ENCODE data around the gene ATP2B2.

Gene ATP2B2

GRCh38 chr3:10376353-10376752 is 129.0 kb downstream of the ATP2B2 start:
- no peak overlapping the region for H3K4me2 ChIP-seq (ENCODE audit: low read depth, low read length, poor library complexity, severe bottlenecking)
- no peaks in the 10 kb centered on the region for H3K4me1 ChIP-seq (ENCODE audit: insufficient read depth, low read length, poor library complexity, severe bottlenecking)
- H3K9ac ChIP-seq (ENCODE audit: low read depth, low read length, poor library complexity, severe bottlenecking) = no peak overlapping the region
- H3K79me2 ChIP-seq (ENCODE audit: insufficient read depth, low read length) = no peaks in the 10 kb centered on the region
- TF ChIP-seq EZH2phosphoT487 (IDR thresholded peaks at IDR 0.05; ENCODE audit: borderline replicate concordance) (no peak), CTCF (conservative IDR thresholded peaks at IDR 0.05; ENCODE audit: low read length) (no peak)
- no peaks in the 10 kb centered on the region for H3K27me3 ChIP-seq (ENCODE audit: insufficient read depth, low read length, poor library complexity, severe bottlenecking)
- no peaks in the 10 kb centered on the region for H3K9me3 ChIP-seq (ENCODE audit: insufficient read depth, low read depth, low read length)
- H3K36me3 ChIP-seq (ENCODE audit: insufficient read depth, low read length) = no peaks in the 10 kb centered on the region
- H4K20me1 ChIP-seq (ENCODE audit: insufficient read depth, low read length, poor library complexity, severe bottlenecking) = no peaks in the 10 kb centered on the region
- H3F3A ChIP-seq (ENCODE audit: low read depth) = no peaks in the 10 kb centered on the region
- no peak overlapping the region for H3K4me3 ChIP-seq (ENCODE audit: low read length, poor library complexity, severe bottlenecking)
- no peak overlapping the region for H2AFZ ChIP-seq (ENCODE audit: low read length)
- no peaks in the 10 kb centered on the region for H3K9me2 ChIP-seq (replicated peaks; ENCODE audit: low read depth, low read length)

GRCh38 chr3:10375296-10376053 is 129.9 kb downstream of the ATP2B2 start:
- Histone ChIP-seq H3K79me2 (ENCODE audit: insufficient read depth, low read length) (no peaks in the 10 kb centered on the region), H3K9ac (ENCODE audit: low read depth, low read length, poor library complexity, severe bottlenecking) (no peak overlapping the region), H3K4me3 (ENCODE audit: low read length, poor library complexity, severe bottlenecking) (no peak overlapping the region), H3K4me1 (ENCODE audit: insufficient read depth, low read length, poor library complexity, severe bottlenecking) (no peaks in the 10 kb centered on the region), H3K4me2 (ENCODE audit: low read depth, low read length, poor library complexity, severe bottlenecking) (no peak overlapping the region), H3F3A (ENCODE audit: low read depth) (no peaks in the 10 kb centered on the region), H3K36me3 (ENCODE audit: insufficient read depth, low read length) (no peaks in the 10 kb centered on the region), H2AFZ (ENCODE audit: low read length) (no peak overlapping the region), H3K27me3 (ENCODE audit: insufficient read depth, low read length, poor library complexity, severe bottlenecking) (no peaks in the 10 kb centered on the region), H3K9me2 (replicated peaks; ENCODE audit: low read depth, low read length) (no peaks in the 10 kb centered on the region), H3K9me3 (ENCODE audit: insufficient read depth, low read depth, low read length) (no peaks in the 10 kb centered on the region), H4K20me1 (ENCODE audit: insufficient read depth, low read length, poor library complexity, severe bottlenecking) (no peaks in the 10 kb centered on the region)
- TF ChIP-seq EZH2phosphoT487 (IDR thresholded peaks at IDR 0.05; ENCODE audit: borderline replicate concordance) (no peak), CTCF (conservative IDR thresholded peaks at IDR 0.05; ENCODE audit: low read length) (no peak)

- Histone ChIP-seq H3K4me1 (ENCODE audit: insufficient read depth, low read length, poor library complexity, severe bottlenecking) (no peaks in the 10 kb centered on the region), H3K36me3 (ENCODE audit: insufficient read depth, low read length) (no peaks in the 10 kb centered on the region), H3K9me3 (ENCODE audit: insufficient read depth, low read depth, low read length) (no peaks in the 10 kb centered on the region), H3K27me3 (ENCODE audit: insufficient read depth, low read length, poor library complexity, severe bottlenecking) (no peaks in the 10 kb centered on the region), H2AFZ (ENCODE audit: low read length) (no peak overlapping the region), H3K4me3 (ENCODE audit: low read length, poor library complexity, severe bottlenecking) (no peak overlapping the region), H4K20me1 (ENCODE audit: insufficient read depth, low read length, poor library complexity, severe bottlenecking) (no peaks in the 10 kb centered on the region), H3K4me2 (ENCODE audit: low read depth, low read length, poor library complexity, severe bottlenecking) (no peak overlapping the region), H3K9me2 (replicated peaks; ENCODE audit: low read depth, low read length) (no peaks in the 10 kb centered on the region), H3K9ac (ENCODE audit: low read depth, low read length, poor library complexity, severe bottlenecking) (no peak overlapping the region), H3K79me2 (ENCODE audit: insufficient read depth, low read length) (no peaks in the 10 kb centered on the region), H3F3A (ENCODE audit: low read depth) (no peaks in the 10 kb centered on the region)
- no peak for TF ChIP-seq EZH2phosphoT487 (IDR thresholded peaks at IDR 0.05; ENCODE audit: borderline replicate concordance)
- no peak for TF ChIP-seq CTCF (conservative IDR thresholded peaks at IDR 0.05; ENCODE audit: low read length)
Observed at GRCh38 chr3:10374311-10374710, 131.1 kb downstream of the ATP2B2 start.

All from Loucy (cell line).